Cardiac septum (tissue), 1 donor: ENCODE results near the gene PHLDB2. TPM values are rescaled to one million over a fixed set of nuclear protein-coding genes. Genes with fewer than 3 reads are reported as not detected.
A peak's percentile ranks its signal among the peaks of the same experiment; 100 is the strongest.

Experiments
- DNase-seq: peaks from one replicate; pipeline ENCODE4 v3.0.0-alpha.2; 2020; ENCODE audit warnings: low spot score
- intact Hi-C: fragments of 100-400 bp; cut with DNase I; formaldehyde crosslinking; loops from one replicate; pipeline ENCODE4 v1.14.0; 2022
- total RNA-seq: library from RNA; stranded (reverse); fragmentation: NEBNext Ultra II Directional; extraction: Animal tissue kit (Norgen Biotek cat#: 25700); gene quantifications from one replicate; pipeline ENCODE4 v1.2.1, GENCODE V29; 2021
- donor health status: DM: no; HTN: no; CAD: no.

Gene PHLDB2
- total RNA-seq, 1 donor from 2014 or later = 184 TPM

DNA sequence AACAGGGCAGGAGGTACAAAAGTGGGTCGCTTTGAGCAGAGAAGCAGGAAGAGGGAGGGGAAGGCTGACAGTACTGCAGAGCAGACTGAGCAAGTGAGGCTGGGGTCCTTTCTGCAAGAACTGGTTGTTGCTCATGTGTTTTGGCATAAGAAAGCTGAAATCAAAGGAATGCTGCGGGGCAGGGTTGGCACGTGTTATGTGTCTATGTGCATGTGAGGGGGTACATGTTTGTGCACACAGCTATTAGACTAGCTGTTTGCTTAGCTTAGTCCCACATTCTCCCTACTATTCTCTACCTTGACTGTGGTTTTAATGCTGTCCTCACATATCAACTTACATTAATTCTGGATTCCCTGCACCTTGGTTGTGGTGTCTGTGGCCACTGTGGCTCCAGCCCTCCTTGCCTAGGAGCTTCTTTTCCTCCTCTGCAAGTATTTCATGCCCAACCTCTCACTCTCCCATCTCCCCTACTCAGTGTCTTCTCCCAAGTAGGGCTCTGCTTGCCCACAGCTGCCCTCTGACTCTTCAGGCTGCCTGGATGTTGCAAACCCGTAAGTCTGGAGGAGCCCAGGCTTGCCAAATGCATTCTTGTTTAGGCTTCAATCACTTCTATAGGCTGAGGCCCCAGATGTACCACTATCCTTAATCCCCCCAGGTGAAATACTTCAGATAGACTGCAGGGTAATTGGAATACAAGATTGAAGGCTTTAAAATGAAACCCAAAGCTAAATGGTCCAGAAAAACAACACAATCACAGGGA lies 144.4 kb downstream of the PHLDB2 start:
- no peak for DNase-seq
- intact Hi-C loops = no loop called here

DNA sequence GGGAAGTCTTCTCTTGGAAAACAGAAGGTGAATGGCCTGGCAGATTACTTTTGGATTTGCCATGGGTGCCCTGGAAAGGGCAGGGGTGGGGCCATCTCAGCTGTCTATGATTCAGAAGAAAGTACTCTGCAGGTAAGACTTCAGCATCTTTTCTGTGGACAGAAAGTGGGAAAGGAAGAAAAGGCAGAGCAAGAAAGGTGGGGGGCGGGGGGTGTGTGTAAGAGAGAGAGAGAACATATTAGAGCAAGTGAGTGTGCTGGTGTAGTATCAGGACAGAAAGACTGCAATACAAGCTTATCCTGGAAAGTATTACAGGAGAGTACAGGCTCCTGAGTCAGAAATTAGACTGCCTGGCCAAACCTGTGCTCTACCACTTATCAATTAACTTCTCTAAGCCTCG lies 145.1 kb downstream of the PHLDB2 start:
- no peak for DNase-seq
- intact Hi-C loops = no loop called here

DNA sequence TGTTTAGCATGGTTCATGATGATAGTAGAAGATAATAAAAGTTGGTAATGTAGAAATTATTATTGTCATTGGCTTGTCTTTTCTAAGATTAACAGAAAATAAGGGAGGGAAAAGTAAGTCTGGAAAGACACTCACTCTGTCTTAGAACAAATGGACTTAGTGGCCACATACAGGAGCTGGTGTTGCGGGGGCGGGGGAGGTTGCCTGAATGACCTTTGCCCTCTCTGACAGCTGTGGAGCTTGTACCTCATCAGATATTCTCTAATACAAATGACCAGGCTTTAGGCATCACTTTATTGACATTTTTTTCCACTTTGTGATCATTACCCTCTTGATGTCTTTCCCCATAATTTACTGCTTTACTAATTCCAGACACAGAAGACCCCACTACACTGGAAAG lies 145.6 kb downstream of the PHLDB2 start:
- no peak for DNase-seq
- intact Hi-C loops = no loop called here

DNA sequence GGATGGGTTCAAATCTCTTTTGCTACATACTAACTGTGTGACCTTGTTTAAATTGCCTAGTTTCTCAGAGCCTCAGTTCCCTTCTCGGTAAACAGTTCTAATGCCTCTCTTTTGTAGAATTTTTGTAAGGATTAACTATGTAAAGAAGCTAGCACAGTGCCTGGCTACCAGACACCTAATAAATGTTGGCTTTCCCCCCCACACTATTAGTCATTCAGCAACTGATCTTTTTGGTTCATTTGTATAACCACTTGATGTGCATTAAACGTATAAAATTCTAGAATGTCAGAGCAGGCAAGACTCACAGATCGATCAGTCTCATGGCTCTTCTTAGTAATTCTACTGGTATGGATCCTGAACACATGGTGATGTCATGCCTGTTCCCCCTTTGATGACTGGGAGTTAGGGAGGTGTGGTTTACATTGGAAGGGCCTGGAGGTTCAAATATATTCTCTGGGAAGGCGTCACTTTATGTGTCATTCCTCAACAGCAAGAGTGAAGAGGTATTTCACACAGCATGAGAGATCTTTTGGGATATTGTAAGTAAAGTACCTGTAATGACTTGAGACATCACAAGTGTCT lies 146.1 kb downstream of the PHLDB2 start:
- intact Hi-C loops = no loop called here
- DNase-seq = no peak

DNA sequence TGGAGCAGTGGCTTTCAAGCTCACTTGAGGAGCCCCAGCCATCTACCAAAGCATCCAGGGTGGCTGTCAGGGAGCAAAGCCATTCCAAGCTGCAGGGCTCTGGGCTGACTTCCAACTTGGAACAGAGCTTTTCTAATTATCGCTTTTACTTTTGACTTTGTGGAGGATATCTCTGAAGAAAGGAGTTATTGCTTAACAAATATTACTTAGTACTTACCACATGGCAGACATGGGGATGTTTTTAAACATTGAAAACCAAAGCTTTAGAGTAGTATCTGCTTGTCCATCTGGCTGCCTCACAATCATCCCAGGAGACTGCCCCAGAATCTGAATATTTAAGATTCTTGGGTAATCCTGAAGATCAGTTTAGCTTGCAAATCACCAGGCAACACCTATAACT lies 148.6 kb downstream of the PHLDB2 start:
- no peak for DNase-seq
- intact Hi-C loops = no loop called here

DNA sequence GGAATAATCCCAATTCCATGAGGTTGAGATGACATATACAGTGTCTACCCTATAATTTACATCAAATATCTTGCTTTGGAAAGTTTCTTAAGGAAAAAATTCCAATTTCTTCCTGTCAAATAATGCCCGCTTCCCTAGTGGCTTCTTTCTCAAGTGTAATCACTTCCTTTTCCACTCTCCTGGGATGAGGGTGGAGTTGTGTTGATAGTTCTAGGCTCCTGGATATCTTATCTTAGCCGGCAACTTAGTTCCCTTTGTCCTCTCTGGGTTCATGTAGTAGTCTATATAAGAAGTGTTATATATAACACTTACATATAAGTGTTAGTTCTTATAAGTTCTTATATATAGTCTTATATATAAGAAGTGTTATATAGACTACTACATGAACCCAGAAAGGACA lies 150.6 kb downstream of the PHLDB2 start:
- intact Hi-C loops = no loop called here
- DNase-seq = no peak

DNA sequence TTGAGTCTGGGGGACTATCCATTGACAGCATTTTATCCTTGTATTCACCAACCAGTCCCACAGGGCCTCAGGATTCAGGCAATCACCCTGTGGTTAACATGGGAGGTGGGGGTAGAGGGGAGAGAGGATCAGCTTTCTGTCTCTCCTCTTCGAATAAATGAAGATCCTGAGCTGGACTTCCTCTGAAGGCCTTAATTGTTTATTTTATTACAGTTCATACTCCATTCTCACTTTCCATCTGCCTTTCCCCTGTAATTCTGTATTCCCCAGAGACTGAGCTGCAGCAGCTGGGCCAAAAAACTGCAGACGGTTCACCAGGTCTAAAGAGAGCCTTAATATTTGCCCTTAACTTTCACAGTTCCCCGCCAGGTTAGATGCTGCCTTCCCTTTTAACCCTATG lies 151.6 kb downstream of the PHLDB2 start:
- DNase-seq = no peak
- intact Hi-C loops = no loop called here

DNA sequence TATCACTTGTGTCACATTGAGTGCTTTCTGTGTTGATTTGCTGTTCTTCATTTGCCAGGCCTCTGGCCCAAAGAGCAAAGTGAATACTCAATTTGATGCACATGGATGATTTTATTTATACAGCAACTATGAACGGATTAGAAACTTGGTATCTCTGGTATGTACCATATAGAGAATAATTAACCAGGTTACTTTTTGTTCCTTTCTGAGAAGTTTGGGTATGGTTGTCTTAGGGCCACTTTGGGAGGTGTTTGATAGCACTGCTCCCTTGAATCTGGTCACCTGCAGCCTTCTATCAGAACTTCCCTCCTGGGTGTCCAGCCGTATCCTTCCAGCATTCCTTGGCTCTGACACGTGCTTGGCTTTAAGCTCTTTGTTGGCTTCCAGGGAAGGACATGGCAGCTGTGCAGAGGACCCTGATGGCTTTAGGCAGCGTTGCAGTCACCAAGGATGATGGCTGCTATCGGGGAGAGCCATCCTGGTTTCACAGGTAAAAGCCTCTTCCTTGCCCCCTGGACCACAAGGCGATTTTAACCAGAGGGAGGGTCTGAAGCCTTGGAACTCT lies 152.4 kb downstream of the PHLDB2 start:
- intact Hi-C loops = no loop called here
- no peak for DNase-seq

DNA sequence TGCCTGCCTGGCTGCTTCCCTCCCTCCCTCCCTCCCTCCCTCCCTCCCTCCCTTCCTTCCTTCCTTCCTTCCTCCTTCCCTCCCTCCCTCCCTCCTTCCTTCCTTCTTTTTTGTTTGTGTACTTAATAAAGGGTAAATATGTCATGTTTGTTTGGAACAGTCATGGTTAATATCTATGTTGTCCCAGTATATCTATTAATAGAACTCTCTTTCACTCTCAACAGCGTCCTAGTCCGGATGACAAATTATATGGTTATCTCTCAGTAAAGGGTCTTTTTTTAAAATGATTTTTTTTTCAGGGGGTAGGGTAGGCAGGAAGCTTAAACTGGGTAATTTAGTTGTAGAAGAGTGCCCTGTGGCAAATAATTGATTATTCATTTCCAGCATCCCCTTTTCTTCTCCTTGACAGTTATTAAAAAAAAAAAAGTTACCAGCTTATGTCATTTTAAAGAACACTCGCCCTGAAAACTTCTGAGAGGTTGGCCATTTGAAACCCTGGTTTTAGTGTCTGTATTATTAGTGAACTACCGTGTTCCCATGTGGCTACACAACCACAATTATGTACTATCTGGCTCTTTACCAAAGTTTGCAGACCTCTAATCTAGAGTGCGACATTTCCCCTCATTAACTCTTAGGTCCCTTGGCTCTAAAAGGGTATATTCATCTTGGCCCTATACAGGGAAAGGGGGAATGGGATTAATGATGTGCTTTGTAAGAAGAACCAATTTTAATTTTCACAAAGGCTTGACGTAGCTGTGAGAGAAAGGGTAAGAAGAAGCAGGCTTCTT lies 153.3 kb downstream of the PHLDB2 start:
- no peak for DNase-seq
- intact Hi-C loops = loop anchor here (2.0 kb wide), 1 partner anchor 24 kb away; no protein-coding TSS in a partner anchor

DNA sequence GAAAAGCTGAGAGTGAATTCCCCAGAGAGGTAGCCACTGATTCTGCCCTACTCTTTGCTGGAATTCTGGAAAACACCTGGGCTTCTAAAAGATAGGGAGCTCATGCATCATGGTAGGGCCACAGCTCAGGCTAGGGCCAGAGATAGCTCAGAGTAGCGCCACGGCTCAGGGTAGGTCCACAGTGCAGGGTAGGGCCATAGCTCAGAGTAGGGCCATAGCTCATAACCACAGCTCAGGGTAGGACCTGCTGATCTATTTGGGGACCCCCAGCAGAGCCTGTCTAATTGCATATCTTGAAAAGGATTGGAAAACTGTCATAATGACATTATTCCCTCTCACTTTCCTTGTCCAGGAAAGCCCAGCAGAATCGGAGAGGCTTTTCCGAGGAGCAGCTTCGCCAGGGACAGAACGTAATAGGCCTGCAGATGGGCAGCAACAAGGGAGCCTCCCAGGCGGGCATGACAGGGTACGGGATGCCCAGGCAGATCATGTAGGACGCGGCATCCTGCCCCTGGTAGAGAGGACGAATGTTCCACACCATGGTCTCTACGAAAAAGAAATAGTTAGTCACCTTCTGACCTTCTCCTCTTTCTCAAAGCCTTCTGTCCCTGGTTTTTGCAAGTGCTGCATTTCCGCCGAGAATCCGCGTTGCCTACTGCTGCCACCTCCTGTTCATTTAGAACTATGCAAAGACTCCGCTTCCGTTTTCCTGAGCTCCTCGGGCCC lies 154.2 kb downstream of the PHLDB2 start:
- peak; percentile 83 for DNase-seq
- intact Hi-C loops = loop anchor here (2.0 kb wide), 1 partner anchor 24 kb away; no protein-coding TSS in a partner anchor

DNA sequence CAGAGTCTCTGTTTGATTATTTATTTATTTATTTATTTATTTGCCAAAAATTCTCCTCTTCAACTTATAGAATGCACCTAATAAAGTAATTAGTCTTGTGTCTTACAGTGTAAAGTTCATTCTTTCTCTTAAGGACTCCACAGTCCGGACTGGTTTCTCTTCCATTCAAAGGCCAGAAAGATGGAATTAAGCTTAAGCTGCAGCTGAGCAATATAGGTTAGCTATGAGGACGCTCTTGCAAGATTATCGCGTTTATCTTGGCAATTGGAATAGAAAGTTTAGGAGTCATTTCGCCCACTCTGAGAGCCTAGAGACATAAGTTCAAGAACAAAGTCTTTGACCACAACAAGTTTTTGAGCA lies 154.7 kb downstream of the PHLDB2 start:
- DNase-seq = no peak
- intact Hi-C loops = loop anchor here (2.0 kb wide), 1 partner anchor 25 kb away; no protein-coding TSS in a partner anchor

DNA sequence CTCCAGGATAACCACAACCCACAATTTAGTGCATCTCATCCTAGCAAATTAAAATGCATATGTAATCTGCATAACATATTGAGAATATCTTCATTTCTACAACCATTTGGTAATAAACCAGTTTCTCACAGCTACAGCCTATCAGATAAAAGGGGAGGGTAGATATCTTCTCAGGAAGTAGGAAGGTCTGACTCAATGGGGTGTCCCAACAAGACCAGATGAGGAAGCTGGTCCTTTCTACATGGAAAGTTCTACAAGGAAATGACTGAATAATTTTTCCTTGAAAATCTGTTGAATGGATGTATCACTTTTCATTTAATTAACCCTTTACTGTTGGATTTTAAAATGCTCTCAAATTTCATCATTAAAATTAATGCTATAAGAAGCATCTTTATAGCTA lies 158.0 kb downstream of the PHLDB2 start:
- intact Hi-C loops = no loop called here
- no peak for DNase-seq

DNA sequence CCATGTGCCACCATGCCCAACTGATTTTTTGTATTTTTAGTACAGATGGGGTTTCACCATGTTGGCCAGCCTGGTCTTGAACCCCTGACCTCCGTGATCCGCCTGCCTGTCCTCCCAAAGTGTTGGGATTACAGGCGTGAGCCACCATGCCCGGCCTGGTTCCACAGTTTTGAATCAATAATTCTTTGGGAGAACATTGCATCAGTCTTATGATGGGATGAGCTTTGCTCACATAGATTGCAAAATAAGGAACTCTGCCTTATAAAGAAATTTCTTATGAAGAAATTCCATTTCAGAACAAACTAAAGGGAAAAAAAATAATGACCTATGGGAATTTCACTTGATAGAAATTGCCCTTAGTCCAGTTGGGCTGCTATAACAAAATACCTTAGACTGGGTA lies 159.6 kb downstream of the PHLDB2 start:
- no peak for DNase-seq
- intact Hi-C loops = no loop called here

DNA sequence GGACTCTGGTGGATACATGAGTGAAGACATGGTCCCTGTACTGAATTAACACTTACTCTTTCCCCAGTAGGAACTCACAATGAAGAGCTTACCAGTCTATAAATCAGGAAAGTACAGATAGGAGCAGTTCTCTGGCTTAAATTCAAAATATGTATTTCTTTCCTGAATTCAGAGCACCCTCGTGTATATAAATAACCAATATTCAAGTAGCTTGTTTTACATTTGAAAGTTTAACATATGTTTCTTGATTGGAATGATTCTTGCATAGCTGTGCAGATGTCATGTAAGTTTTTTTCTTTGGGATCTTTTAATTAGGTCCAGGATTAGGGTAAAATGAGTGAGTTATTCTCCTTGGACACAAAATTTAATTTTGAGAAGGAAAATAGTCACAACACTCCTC lies 160.7 kb downstream of the PHLDB2 start:
- intact Hi-C loops = no loop called here
- DNase-seq = no peak

DNA sequence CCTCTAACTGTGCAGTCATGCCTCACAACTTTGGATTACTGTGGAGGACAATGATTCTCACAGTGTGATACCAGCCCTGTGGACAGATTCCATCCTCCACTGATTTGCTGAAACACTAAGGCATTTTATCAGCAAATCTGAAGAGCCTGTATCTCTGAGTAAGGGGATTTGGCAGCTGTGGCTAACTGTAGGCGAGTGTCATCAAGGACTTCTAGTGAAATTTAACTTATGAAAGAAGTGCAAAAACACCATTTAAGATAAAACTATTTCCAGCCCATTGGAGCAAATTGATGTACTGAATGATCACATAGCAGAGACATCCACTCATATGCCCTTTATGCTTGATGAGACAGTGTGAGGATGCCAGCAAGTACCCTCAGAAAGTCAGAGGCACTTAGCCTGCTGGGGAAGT lies 161.6 kb downstream of the PHLDB2 start:
- DNase-seq = no peak
- intact Hi-C loops = no loop called here

Other genes with a start within 250 kb of the PHLDB2 start
- 2.2 TPM for gene PLCXD2, start 184.6 kb upstream of the PHLDB2 start, total RNA-seq
- 34.6 TPM for gene ABHD10, start 119.8 kb downstream of the PHLDB2 start, total RNA-seq
- gene TAGLN3, start 139.7 kb downstream of the PHLDB2 start, total RNA-seq = 0.46 TPM
- not detected for gene TMPRSS7, start 175.5 kb downstream of the PHLDB2 start, total RNA-seq
- 5.1 TPM for gene C3orf52, start 227.1 kb downstream of the PHLDB2 start, total RNA-seq